IMR-90 (cell line): ENCODE data around the gene EIF1AX. TPM values are rescaled to one million over a fixed set of nuclear protein-coding genes. Genes with fewer than 3 reads are reported as not detected.

Experiments
- ATAC-seq: fragments of 200-7000 bp; cut with Tn5 transposase; 2 replicates; pipeline ENCODE4 v1.9.1; 2020; ENCODE audit warnings: low read depth, mild to moderate bottlenecking, moderate library complexity
- BruUV-seq: library from RNA; stranded (reverse); fragments of 400-500 nt; replicated peaks from 2 replicates; lab custom pipeline; 2021; lab: Mats Ljungman, UMichigan
- CTCF ChIA-PET: fragments of 300-600 bp; formaldehyde crosslinking; extraction: SDS; loops from one replicate; lab custom pipeline; 2021; ENCODE audit warnings: antibody characterized with exemption; lab: Yijun Ruan, JAX
- POLR2A ChIA-PET: fragments of 300-600 bp; sonication (Branson Sonifier 250); formaldehyde crosslinking; loops from one replicate; lab custom pipeline; 2022; ENCODE audit warnings: antibody characterized with exemption; ENCODE audit not compliant: unreplicated experiment; lab: Charles Lee
- DNase-seq: peaks from one replicate; pipeline ENCODE4 v3.0.0; 2013
- H2AFZ ChIP-seq: replicated peaks from 2 replicates; pipeline ENCODE3; 2013; ENCODE audit warnings: low read length, mild to moderate bottlenecking; ENCODE audit not compliant: poor library complexity
- H2AK5ac ChIP-seq: 2 replicates; pipeline ENCODE4 v1.6.1; 2013; ENCODE audit warnings: low read depth, low read length, inconsistent platforms
- H2AK9ac ChIP-seq: replicated peaks from 2 replicates; pipeline ENCODE3; 2013; ENCODE audit warnings: mild to moderate bottlenecking, low read depth, low read length, moderate library complexity; ENCODE audit not compliant: poor library complexity
- H2BK120ac ChIP-seq: 2 replicates; pipeline ENCODE4 v1.6.1; 2013; ENCODE audit warnings: low read depth, low read length, inconsistent platforms
- H2BK15ac ChIP-seq: 3 replicates; pipeline ENCODE4 v1.6.1; 2013; ENCODE audit warnings: low read depth, low read length, inconsistent platforms
- H2BK20ac ChIP-seq: 2 replicates; pipeline ENCODE4 v1.6.1; 2013; ENCODE audit warnings: low read depth, mild to moderate bottlenecking, inconsistent platforms, low read length, moderate library complexity
- H2BK5ac ChIP-seq: 2 replicates; pipeline ENCODE4 v1.6.1; 2013; ENCODE audit warnings: mild to moderate bottlenecking, low read depth, low read length, inconsistent platforms; ENCODE audit not compliant: poor library complexity, severe bottlenecking
- H3K14ac ChIP-seq: replicated peaks from 2 replicates; pipeline ENCODE4 v1.6.1; 2013; ENCODE audit warnings: low read depth, low read length, inconsistent platforms
- H3K18ac ChIP-seq: 2 replicates; pipeline ENCODE4 v1.6.1; 2013; ENCODE audit warnings: low read depth, low read length, control low read depth
- H3K23ac ChIP-seq: 2 replicates; pipeline ENCODE4 v1.6.1; 2013; ENCODE audit warnings: low read depth, low read length, inconsistent platforms
- H3K27ac ChIP-seq: 2 replicates; pipeline ENCODE4 v1.5.1; 2013; ENCODE audit warnings: mild to moderate bottlenecking, control low read depth, low read length; ENCODE audit not compliant: insufficient read depth
- H3K27me3 ChIP-seq: 2 replicates; pipeline ENCODE4 v1.6.1; 2013; ENCODE audit warnings: low read length; ENCODE audit not compliant: control insufficient read depth, insufficient read depth
- H3K36me3 ChIP-seq: 2 replicates; pipeline ENCODE4 v1.6.1; 2013; ENCODE audit warnings: low read length, mixed read lengths; ENCODE audit not compliant: control insufficient read depth, insufficient read depth
- H3K4ac ChIP-seq: 2 replicates; pipeline ENCODE4 v1.6.1; 2013; ENCODE audit warnings: low read depth, low read length, inconsistent platforms
- H3K4me1 ChIP-seq: 2 replicates; pipeline ENCODE4 v1.6.1; 2013; ENCODE audit warnings: low read length, mixed read lengths; ENCODE audit not compliant: control insufficient read depth, insufficient read depth
- H3K4me2 ChIP-seq: 2 replicates; pipeline ENCODE4 v1.6.1; 2013; ENCODE audit warnings: low read depth, mild to moderate bottlenecking, control low read depth, low read length, moderate library complexity
- H3K4me3 ChIP-seq: 2 replicates; pipeline ENCODE4 v1.5.1; 2013; ENCODE audit warnings: low read depth, mild to moderate bottlenecking, control low read depth, low read length, moderate library complexity; ENCODE audit not compliant: insufficient read depth
- H3K56ac ChIP-seq: 2 replicates; pipeline ENCODE4 v1.6.1; 2013; ENCODE audit warnings: low read length, inconsistent platforms; ENCODE audit not compliant: insufficient read depth; ENCODE audit errors: extremely low read depth
- H3K79me1 ChIP-seq, 2 experiments: 2 replicates each; pipeline ENCODE4 v1.6.1; 2013; ENCODE audit warnings: low read length in 2 of 2, inconsistent platforms in 1 of 2, low read depth in 1 of 2
- H3K9ac ChIP-seq: 2 replicates; pipeline ENCODE4 v1.6.1; 2013; ENCODE audit warnings: low read depth, low read length, control low read depth
- H3K9me1 ChIP-seq: 2 replicates; pipeline ENCODE4 v1.6.1; 2013; ENCODE audit warnings: low read length, inconsistent platforms; ENCODE audit not compliant: insufficient read depth
- H3K9me3 ChIP-seq: 2 replicates; pipeline ENCODE4 v1.6.1; 2013; ENCODE audit warnings: low read length; ENCODE audit not compliant: control insufficient read depth, insufficient read depth
- H4K20me1 ChIP-seq: 2 replicates; pipeline ENCODE4 v1.6.1; 2013; ENCODE audit warnings: low read length, inconsistent platforms; ENCODE audit not compliant: insufficient read depth
- H4K5ac ChIP-seq: 2 replicates; pipeline ENCODE4 v1.6.1; 2013; ENCODE audit warnings: mild to moderate bottlenecking, low read depth, low read length, control low read depth
- H4K8ac ChIP-seq, 2 experiments: 2 replicates each; pipeline ENCODE4 v1.6.1; 2013; ENCODE audit warnings: low read depth in 2 of 2, low read length in 2 of 2, control low read depth in 1 of 2, inconsistent platforms in 1 of 2
- H4K91ac ChIP-seq: 2 replicates; pipeline ENCODE4 v1.6.1; 2013; ENCODE audit warnings: low read depth, low read length, inconsistent platforms; ENCODE audit not compliant: insufficient read depth
- MAZ ChIP-seq: IDR thresholded peaks from 2 replicates; pipeline ENCODE4 v1.6.1; 2012; ENCODE audit warnings: low read depth, mild to moderate bottlenecking, low read length, improper control_type of control experiment, moderate library complexity, borderline replicate concordance
- WGBS, 2 experiments: methylation state at CpG; one replicate each; pipeline versions ENCODE4 v1.1.5 to v1.1.7; 2013; ENCODE audit warnings: missing lambda C conversion rate in 2 of 2; ENCODE audit not compliant: insufficient read length in 1 of 2; ENCODE audit errors: extremely low coverage in 2 of 2; 5-methylcytosine and 5-hydroxymethylcytosine counted together
- dilution Hi-C: fragments of 300-500 bp; cut with HindIII; formaldehyde crosslinking; loops from one replicate; pipeline ENCODE4 v1.14.3; 2018; ENCODE audit warnings: low sequenced_read_pairs; ENCODE audit not compliant: unreplicated experiment
- in situ Hi-C: fragments of 300-500 bp; cut with MboI; formaldehyde crosslinking; loops from 3 replicates; pipeline ENCODE4 v1.14.3; 2019; ENCODE audit warnings: low sequenced_read_pairs, inconsistent platforms, mixed read lengths
- intact Hi-C: fragments of 100-400 bp; cut with micrococcal nuclease; formaldehyde crosslinking; loops from 2 replicates; pipeline ENCODE4 v1.10.0; 2022
- polyA plus RNA-seq, 3 experiments: library from polyadenylated mRNA; depleted of rRNA; stranded (reverse); fragments of >200 nt; gene quantifications; 2 replicates each; pipeline ENCODE4 v1.2.3, GENCODE V29; 2012; ENCODE audit warnings: low replicate concordance in 1 of 3
- total RNA-seq: library from RNA; depleted of rRNA; stranded (reverse); fragments of >200 nt; gene quantifications from 2 replicates; pipeline ENCODE4 v1.2.3, GENCODE V29; 2012
- TF ChIP-seq, protein P1 (sequence below): fragments of 150-350 bp; IDR thresholded peaks from 2 replicates; pipeline ENCODE4 v1.6.1; 2017; ENCODE audit warnings: mild to moderate bottlenecking, antibody characterized with exemption, low read length, low read depth

EIF1AX gene
- total and polyA plus RNA-seq, 2 of the 4 experiments (the other 2 are of a cell fraction): 12.2 to 44.5 TPM

DNA sequence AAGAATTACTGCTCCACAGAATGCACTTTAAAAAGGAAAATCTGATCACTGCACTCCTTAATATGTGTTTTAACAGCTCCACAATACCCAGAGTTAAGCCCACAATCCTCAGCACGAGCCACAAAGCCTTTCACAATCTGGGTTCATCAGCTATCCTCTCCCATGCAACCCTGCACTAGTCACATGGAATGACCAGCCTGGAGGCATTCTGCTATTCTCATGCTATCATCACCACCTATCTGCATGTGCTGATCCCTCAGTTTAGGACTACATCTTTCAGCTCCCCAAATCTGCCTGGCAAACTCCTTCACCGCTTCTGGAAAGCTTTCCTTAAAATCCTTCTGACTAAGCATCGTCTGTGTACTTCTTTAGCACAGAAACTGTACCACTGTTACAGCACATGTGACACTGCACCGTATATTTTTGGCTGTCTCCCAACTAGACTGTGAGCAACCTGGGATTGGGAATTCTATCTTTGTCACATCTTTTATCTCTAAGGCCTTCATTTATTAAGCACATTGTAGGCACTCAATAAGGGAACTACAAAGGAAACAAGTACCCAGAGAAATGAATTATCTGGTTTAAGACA, 18.3 kb upstream of the EIF1AX start:
- H3K23ac ChIP-seq: no peak overlapping the region
- no peak overlapping the region for H3K4me2 ChIP-seq

More for the DNA sequence above, 18.3 kb upstream of the EIF1AX start:
- Histone ChIP-seq H3K4me3 (no peak overlapping the region), H2AK5ac (no peak overlapping the region), H2BK20ac (no peak overlapping the region), H3K36me3 (peaks cover 15% of the 10 kb centered on the region), H2AFZ (no peak overlapping the region), H3K14ac (no peak overlapping the region), H4K20me1 (no peaks in the 10 kb centered on the region), H3K27me3 (peaks cover 7% of the 10 kb centered on the region; the same call in 1 of the 2 replicates), H3K18ac (no peak overlapping the region), H3K56ac (no peak overlapping the region), H3K4ac (no peak overlapping the region), H3K4me1 (no peaks in the 10 kb centered on the region), H2BK15ac (no peak overlapping the region), H4K8ac (no peak overlapping the region), H2AK9ac (no peak overlapping the region), H3K9ac (no peak overlapping the region), H4K91ac (no peak overlapping the region), H3K9me3 (no peaks in the 10 kb centered on the region), H3K79me1 (no peaks in the 10 kb centered on the region), H2BK5ac (no peak overlapping the region), H3K9me1 (no peaks in the 10 kb centered on the region), H2BK120ac (no peak overlapping the region), H3K27ac (no peak overlapping the region), H4K5ac (no peak overlapping the region)
- DNase-seq (no peak), ATAC-seq (no peak)
- ChIA-PET CTCF (no interaction called here), POLR2A (no interaction called here)
- no TSS peak for BruUV-seq
- TF ChIP-seq MAZ: no peak
- TF ChIP-seq, protein P1, sequence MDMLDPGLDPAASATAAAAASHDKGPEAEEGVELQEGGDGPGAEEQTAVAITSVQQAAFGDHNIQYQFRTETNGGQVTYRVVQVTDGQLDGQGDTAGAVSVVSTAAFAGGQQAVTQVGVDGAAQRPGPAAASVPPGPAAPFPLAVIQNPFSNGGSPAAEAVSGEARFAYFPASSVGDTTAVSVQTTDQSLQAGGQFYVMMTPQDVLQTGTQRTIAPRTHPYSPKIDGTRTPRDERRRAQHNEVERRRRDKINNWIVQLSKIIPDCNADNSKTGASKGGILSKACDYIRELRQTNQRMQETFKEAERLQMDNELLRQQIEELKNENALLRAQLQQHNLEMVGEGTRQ: no peak
- intact Hi-C loops (no loop called here), in situ Hi-C loops (no loop called here), dilution Hi-C loops (no loop called here)
- WGBS, 2 experiments: 100% methylated on average over 1 of the region's 4 CpGs; no CpG with 5 or more reads in 1 of the 2 experiments
